NT2/D1 (cell line): ENCODE data around the gene POU5F1.

Source experiments
- DNase-seq: peaks from one replicate; pipeline ENCODE4 v3.0.0-alpha.2; 2011; ENCODE audit warnings: low read depth, low spot score
- H3K27me3 ChIP-seq: 2 replicates; pipeline ENCODE4 v1.6.0; 2011; ENCODE audit warnings: mild to moderate bottlenecking; ENCODE audit not compliant: insufficient read length, insufficient read depth
- H3K36me3 ChIP-seq: 2 replicates; pipeline ENCODE4 v1.6.1; 2011; ENCODE audit warnings: mild to moderate bottlenecking, low read length, mixed read lengths; ENCODE audit not compliant: insufficient read depth, insufficient read length
- H3K4me1 ChIP-seq: 2 replicates; pipeline ENCODE4 v1.5.1; 2011; ENCODE audit not compliant: insufficient read depth, insufficient read length
- H3K4me3 ChIP-seq: 2 replicates; pipeline ENCODE4 v1.5.1; 2011; ENCODE audit warnings: low read depth; ENCODE audit not compliant: insufficient read length
- H3K9ac ChIP-seq: 2 replicates; pipeline ENCODE4 v1.6.0; 2011; ENCODE audit warnings: low read depth; ENCODE audit not compliant: insufficient read length
- H3K9me3 ChIP-seq: 2 replicates; pipeline ENCODE4 v1.5.1; 2011; ENCODE audit warnings: mild to moderate bottlenecking, low read length; ENCODE audit not compliant: insufficient read depth
- SUZ12 ChIP-seq: IDR thresholded peaks from 2 replicates; pipeline ENCODE4 v1.6.1; 2011; ENCODE audit not compliant: insufficient read length, insufficient read depth; ENCODE audit errors: extremely low read depth
- YY1 ChIP-seq: IDR thresholded peaks from 2 replicates; pipeline ENCODE4 v1.6.1; 2011; ENCODE audit not compliant: insufficient read length, insufficient read depth
- ZNF274 ChIP-seq: IDR thresholded peaks from 2 replicates; pipeline ENCODE4 v1.6.1; 2011; ENCODE audit warnings: mild to moderate bottlenecking, low read depth, low read length

The POU5F1 gene

DNA sequence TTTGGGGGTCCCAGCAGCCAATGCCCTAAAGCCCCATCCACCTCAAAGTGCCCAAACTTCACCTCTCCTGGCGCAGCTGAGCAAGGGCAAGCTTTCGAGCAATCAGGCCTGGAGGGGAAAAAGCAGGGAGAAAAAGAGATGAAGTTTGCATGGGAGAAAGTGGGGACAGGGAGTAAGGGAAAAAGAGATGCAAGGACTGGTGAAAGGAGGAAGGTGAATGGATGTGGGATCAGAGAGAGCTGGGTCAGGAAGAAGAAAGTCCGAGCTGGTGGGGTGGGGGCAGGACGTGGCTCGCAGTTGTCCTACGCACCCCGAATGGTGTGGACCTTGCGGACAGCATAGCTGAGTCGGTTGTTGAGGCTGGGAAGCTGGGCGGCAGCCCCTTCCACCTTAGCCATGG, 25.1 kb downstream of the POU5F1 start:
- DNase-seq, result no peak
- Histone ChIP-seq H3K36me3 (peaks cover 56% of the 10 kb centered on the region), H3K4me1 (peaks cover 3% of the 10 kb centered on the region), H3K4me3 (no peak overlapping the region), H3K27me3 (no peaks in the 10 kb centered on the region), H3K9ac (no peak overlapping the region), H3K9me3 (no peaks in the 10 kb centered on the region)
- TF ChIP-seq YY1, result no peak
- TF ChIP-seq ZNF274, result no peak
- no peak for TF ChIP-seq SUZ12

GRCh38 chr6:31144970-31145340, 25.5 kb downstream of the POU5F1 start:
- TF ChIP-seq SUZ12, result no peak
- no peak for TF ChIP-seq YY1
- no peak for TF ChIP-seq ZNF274
- Histone ChIP-seq H3K9me3 (no peaks in the 10 kb centered on the region), H3K9ac (no peak overlapping the region), H3K36me3 (peaks cover 52% of the 10 kb centered on the region), H3K4me3 (no peak overlapping the region), H3K27me3 (no peaks in the 10 kb centered on the region), H3K4me1 (peaks cover 5% of the 10 kb centered on the region)
- no peak for DNase-seq

- Histone ChIP-seq H3K4me3 (no peak overlapping the region), H3K9me3 (no peaks in the 10 kb centered on the region), H3K9ac (no peak overlapping the region), H3K27me3 (no peaks in the 10 kb centered on the region), H3K4me1 (peaks cover 6% of the 10 kb centered on the region), H3K36me3 (peaks cover 48% of the 10 kb centered on the region)
- TF ChIP-seq YY1 (no peak), ZNF274 (no peak), SUZ12 (no peak)
- no peak for DNase-seq
Measured at GRCh38 chr6:31144296-31144969, 26.0 kb downstream of the POU5F1 start.

DNA sequence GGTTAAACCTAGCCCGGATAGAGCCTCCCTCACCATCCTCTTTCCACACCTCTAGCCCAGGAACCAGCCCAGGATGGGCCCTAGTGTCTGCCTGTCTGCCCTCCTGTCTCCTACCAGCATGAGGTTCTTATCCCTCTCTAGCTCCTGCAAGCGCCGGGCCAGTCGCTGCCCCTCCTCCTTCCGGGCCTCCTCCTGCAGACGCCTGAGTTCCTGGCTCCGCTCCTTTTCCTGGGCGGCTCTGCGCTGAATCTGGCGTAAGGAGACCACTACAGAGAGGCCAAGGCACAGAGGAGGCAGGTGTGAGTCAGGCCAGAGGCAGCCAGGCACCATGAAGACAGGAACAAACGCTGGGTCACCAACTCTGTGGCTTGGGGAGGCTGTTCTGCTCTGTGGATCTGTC, 27.3 kb downstream of the POU5F1 start:
- peaks cover 6% of the 10 kb centered on the region for H3K4me1 ChIP-seq
- DNase-seq, result no peak

DNA sequence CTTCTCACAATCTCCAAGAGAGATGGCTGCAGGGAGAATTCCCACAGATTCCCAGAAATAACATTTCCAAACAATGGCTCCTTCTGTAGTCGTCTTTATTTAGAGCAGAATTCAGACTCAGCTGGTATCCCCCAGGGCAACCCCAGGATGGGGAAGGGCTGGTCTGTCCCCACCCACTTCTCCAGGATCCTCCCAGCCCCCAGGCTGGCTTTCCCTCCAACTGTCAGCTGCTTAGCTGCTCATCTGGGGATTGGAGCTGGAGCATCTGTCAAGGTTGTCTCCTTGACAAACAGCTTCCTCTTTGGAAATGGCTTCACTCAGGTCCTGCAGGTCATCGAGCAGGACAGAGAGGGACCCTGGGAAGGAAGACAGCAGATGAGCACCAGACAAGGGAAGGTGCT, 28.1 kb downstream of the POU5F1 start:
- H3K9me3 ChIP-seq, result no peaks in the 10 kb centered on the region
- H3K27me3 ChIP-seq, result no peaks in the 10 kb centered on the region
- H3K4me3 ChIP-seq, result no peak overlapping the region
- H3K4me1 ChIP-seq, result peaks cover 6% of the 10 kb centered on the region
- no peak overlapping the region for H3K9ac ChIP-seq
- DNase-seq, result no peak
- H3K36me3 ChIP-seq, result peaks cover 40% of the 10 kb centered on the region
- TF ChIP-seq YY1 (no peak), SUZ12 (no peak), ZNF274 (no peak)

More for the DNA sequence above, 27.3 kb downstream of the POU5F1 start:
- TF ChIP-seq YY1 (no peak), SUZ12 (no peak), ZNF274 (no peak)
- no peaks in the 10 kb centered on the region for H3K9me3 ChIP-seq
- no peaks in the 10 kb centered on the region for H3K27me3 ChIP-seq
- H3K36me3 ChIP-seq, result peaks cover 43% of the 10 kb centered on the region
- H3K9ac ChIP-seq, result no peak overlapping the region
- no peak overlapping the region for H3K4me3 ChIP-seq

DNA sequence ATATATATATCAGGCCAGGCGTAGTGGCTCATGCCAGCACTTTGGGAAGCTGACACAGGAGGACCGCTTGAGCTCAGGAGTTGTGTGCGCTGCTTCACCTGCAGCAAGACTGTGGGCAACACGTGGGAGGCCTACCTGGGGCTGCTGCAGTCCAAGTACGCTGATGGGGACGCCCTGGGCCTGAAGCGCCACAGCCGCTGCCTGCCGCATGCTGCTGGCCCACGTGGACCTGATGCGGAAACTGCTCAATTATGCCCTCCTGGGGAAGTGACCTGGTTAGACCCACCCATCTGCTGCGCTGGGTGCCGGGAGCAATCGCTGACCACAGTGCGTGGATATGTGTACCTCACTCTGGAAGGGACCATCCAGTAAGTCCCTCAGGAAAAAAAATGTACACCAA, 29.8 kb downstream of the POU5F1 start:
- H3K36me3 ChIP-seq, result peaks cover 35% of the 10 kb centered on the region
- peaks cover 6% of the 10 kb centered on the region for H3K4me1 ChIP-seq
- no peak for TF ChIP-seq SUZ12
- no peak for TF ChIP-seq ZNF274
- TF ChIP-seq YY1, result no peak
- H3K27me3 ChIP-seq, result no peaks in the 10 kb centered on the region
- H3K9ac ChIP-seq, result peak overlapping the region; percentile 56
- H3K9me3 ChIP-seq, result no peaks in the 10 kb centered on the region
- no peak overlapping the region for H3K4me3 ChIP-seq
- DNase-seq, result no peak

GRCh38 chr6:31139599-31139998, 30.9 kb downstream of the POU5F1 start:
- no peaks in the 10 kb centered on the region for H3K9me3 ChIP-seq
- H3K36me3 ChIP-seq, result peaks cover 24% of the 10 kb centered on the region
- no peak overlapping the region for H3K4me3 ChIP-seq
- TF ChIP-seq YY1 (no peak), SUZ12 (no peak), ZNF274 (no peak)
- H3K27me3 ChIP-seq, result no peaks in the 10 kb centered on the region
- H3K9ac ChIP-seq, result peak overlapping the region; percentile 28
- peaks cover 6% of the 10 kb centered on the region for H3K4me1 ChIP-seq
- peak; percentile 80 for DNase-seq
